GM23338 (cell line): ENCODE data around the gene PTPRN2. TPM values are rescaled to one million over a fixed set of nuclear protein-coding genes. Genes with fewer than 3 reads are reported as not detected.

Experiments
- ATAC-seq: fragments of 200-7000 bp; cut with Tn5 transposase; 3 replicates; pipeline ENCODE4 v1.9.1; 2020
- DNase-seq: peaks from one replicate; pipeline ENCODE4 v3.0.0-alpha.2; 2015; ENCODE audit warnings: low spot score
- H2AFZ ChIP-seq: fragments of 200-600 bp; sonication (generic); 2 replicates; pipeline ENCODE4 v1.8.0; 2016; ENCODE audit warnings: antibody characterized with exemption, mild to moderate bottlenecking, moderate library complexity
- H3F3A ChIP-seq: fragments of 200-600 bp; sonication (generic); replicated peaks from 2 replicates; pipeline ENCODE4 v1.8.0; 2017; ENCODE audit warnings: antibody characterized with exemption, mixed run types, low read depth
- H3K27ac ChIP-seq: fragments of 200-600 bp; sonication (generic); 2 replicates; pipeline ENCODE4 v1.6.1; 2016; ENCODE audit warnings: low read depth
- H3K27me3 ChIP-seq: fragments of 200-600 bp; sonication (generic); 2 replicates; pipeline ENCODE4 v1.8.0; 2016; ENCODE audit warnings: mild to moderate bottlenecking, mixed run types, moderate library complexity; ENCODE audit not compliant: insufficient read depth
- H3K36me3 ChIP-seq: fragments of 200-600 bp; sonication (generic); 2 replicates; pipeline ENCODE4 v1.8.0; 2016; ENCODE audit warnings: mild to moderate bottlenecking; ENCODE audit not compliant: insufficient read depth
- H3K4me1 ChIP-seq: fragments of 200-600 bp; sonication (generic); 2 replicates; pipeline ENCODE4 v1.8.0; 2016; ENCODE audit warnings: mild to moderate bottlenecking, moderate library complexity; ENCODE audit not compliant: insufficient read depth
- H3K4me2 ChIP-seq: fragments of 200-600 bp; sonication (generic); 2 replicates; pipeline ENCODE4 v1.7.1; 2017; ENCODE audit warnings: mixed run types
- H3K4me3 ChIP-seq: fragments of 200-600 bp; sonication (generic); 2 replicates; pipeline ENCODE4 v1.6.1; 2016; ENCODE audit warnings: mixed run types
- H3K79me2 ChIP-seq: fragments of 200-600 bp; sonication (generic); replicated peaks from 2 replicates; pipeline ENCODE4 v1.8.0; 2017; ENCODE audit warnings: mild to moderate bottlenecking; ENCODE audit not compliant: insufficient read depth
- H3K9me2 ChIP-seq: fragments of 200-600 bp; sonication (generic); 2 replicates; pipeline ENCODE4 v1.8.0; 2017; ENCODE audit not compliant: insufficient read depth
- H4K20me1 ChIP-seq: fragments of 200-600 bp; sonication (generic); replicated peaks from 2 replicates; pipeline ENCODE4 v1.8.0; 2017; ENCODE audit warnings: mild to moderate bottlenecking; ENCODE audit not compliant: insufficient read depth
- H3K27ac Mint-ChIP-seq: 2 replicates; pipeline ENCODE4 v1.8.0; 2020; ENCODE audit warnings: inconsistent platforms, mild to moderate bottlenecking, moderate library complexity, mixed read lengths
- H3K27me3 Mint-ChIP-seq: 3 replicates; pipeline ENCODE4 v1.8.0; 2022; ENCODE audit warnings: low read depth, mild to moderate bottlenecking, moderate library complexity, mixed read lengths, inconsistent platforms; ENCODE audit not compliant: insufficient read depth, poor library complexity
- H3K36me3 Mint-ChIP-seq: 3 replicates; pipeline ENCODE4 v1.8.0; 2021; ENCODE audit warnings: low read depth, mild to moderate bottlenecking, inconsistent platforms, moderate library complexity, mixed read lengths
- H3K4me1 Mint-ChIP-seq: 3 replicates; pipeline ENCODE4 v1.8.0; 2020; ENCODE audit warnings: mild to moderate bottlenecking, inconsistent platforms, mixed read lengths
- H3K4me3 Mint-ChIP-seq: 3 replicates; pipeline ENCODE4 v1.8.0; 2021; ENCODE audit warnings: moderate library complexity, mild to moderate bottlenecking, inconsistent platforms, mixed read lengths
- H3K9me3 Mint-ChIP-seq: 3 replicates; pipeline ENCODE4 v1.8.0; 2020; ENCODE audit warnings: moderate library complexity, mild to moderate bottlenecking, inconsistent platforms, mixed read lengths
- EZH2 ChIP-seq: fragments of 200-600 bp; sonication (generic); IDR thresholded peaks from one replicate; pipeline ENCODE4 v1.8.0; 2017; ENCODE audit warnings: antibody characterized with exemption, mild to moderate bottlenecking, low read depth; ENCODE audit not compliant: unreplicated experiment
- EZH2phosphoT487 ChIP-seq: fragments of 200-600 bp; sonication (generic); IDR thresholded peaks from one replicate; pipeline ENCODE4 v1.8.1; 2018; ENCODE audit warnings: antibody characterized with exemption; ENCODE audit not compliant: unreplicated experiment
- JUNB ChIP-seq: IDR thresholded peaks from one replicate; pipeline ENCODE4 v1.6.1; 2016; ENCODE audit warnings: antibody characterized with exemption; ENCODE audit not compliant: unreplicated experiment
- NANOG ChIP-seq: IDR thresholded peaks from 2 replicates; pipeline ENCODE4 v1.6.1; 2016; ENCODE audit warnings: antibody characterized with exemption, borderline replicate concordance
- POLR2AphosphoS5 ChIP-seq: IDR thresholded peaks from 2 replicates; pipeline ENCODE4 v1.6.1; 2016; ENCODE audit warnings: antibody characterized with exemption, low read depth
- STAT1 ChIP-seq: IDR thresholded peaks from one replicate; pipeline ENCODE4 v1.6.1; 2016; ENCODE audit warnings: antibody characterized with exemption; ENCODE audit not compliant: unreplicated experiment
- ZNF114 ChIP-seq: fragments of 250-450 bp; sonication (Bioruptor Pico); IDR thresholded peaks from 2 replicates; pipeline ENCODE4 v1.5.0; 2020; ENCODE audit warnings: mild to moderate bottlenecking, moderate library complexity
- polyA plus RNA-seq: library from polyadenylated mRNA; unstranded; fragments of >200 nt; fragmentation: Nextera tagmentation; extraction: Ambion mirVana; gene quantifications from 2 replicates; pipeline ENCODE4 v1.2.1, GENCODE V29; 2016
- total RNA-seq: library from RNA; depleted of rRNA; stranded (reverse); fragments of >200 nt; shearing (Covaris generic); gene quantifications from 2 replicates; pipeline ENCODE4 v1.2.3, GENCODE V29; 2014
- TF ChIP-seq, protein P1 (sequence below), 2 experiments: fragments of 200-600 bp in 1 of 2; sonication (generic) in 1 of 2; conservative IDR thresholded peaks; 2 replicates each; pipeline versions ENCODE4 v1.5.1 to v1.6.1; 2016 to 2017; ENCODE audit warnings: antibody characterized with exemption in 2 of 2, low read depth in 2 of 2, mild to moderate bottlenecking in 2 of 2, moderate library complexity in 1 of 2
- TF ChIP-seq, protein P2 (sequence below): IDR thresholded peaks from one replicate; pipeline ENCODE4 v1.6.1; 2018; ENCODE audit warnings: antibody characterized with exemption; ENCODE audit not compliant: unreplicated experiment
- TF ChIP-seq, protein P3 (sequence below): IDR thresholded peaks from 2 replicates; pipeline ENCODE4 v1.6.1; 2016; ENCODE audit warnings: antibody characterized with exemption

Gene PTPRN2
- total and polyA plus RNA-seq, 2 experiments from 2014 or later = 0.87 to 4.0 TPM

DNA sequence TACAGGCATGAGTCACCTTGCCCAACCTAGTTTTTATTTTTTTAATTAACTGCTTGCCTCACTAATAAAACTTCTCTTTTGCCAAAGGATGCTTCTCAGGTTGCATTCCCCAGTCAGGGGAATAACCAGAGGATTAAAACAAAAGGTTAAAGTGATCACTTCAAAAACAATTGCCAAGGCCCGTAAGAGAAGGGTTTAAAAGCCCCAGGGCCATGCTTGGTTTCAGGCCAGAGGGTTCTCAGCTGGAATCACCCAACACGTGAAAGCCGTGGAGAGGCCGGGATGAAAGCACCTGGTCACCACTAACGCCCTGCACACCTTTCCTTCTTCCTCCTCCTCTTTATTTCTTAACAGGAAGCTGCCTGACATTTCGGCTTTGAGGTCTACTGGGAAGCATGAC is 587.5 kb downstream of the PTPRN2 start:
- Mint-ChIP-seq H3K4me3 (no peak overlapping the region), H3K36me3 (peaks cover 36% of the 10 kb centered on the region), H3K9me3 (peaks cover 67% of the 10 kb centered on the region), H3K4me1 (no peaks in the 10 kb centered on the region), H3K27me3 (peaks cover 6% of the 10 kb centered on the region), H3K27ac (no peak overlapping the region)
- Histone ChIP-seq H3K4me1 (no peaks in the 10 kb centered on the region), H3K27me3 (no peaks in the 10 kb centered on the region), H4K20me1 (no peaks in the 10 kb centered on the region), H3K27ac (no peak overlapping the region), H3K79me2 (no peaks in the 10 kb centered on the region), H3K9me2 (no peaks in the 10 kb centered on the region), H3K4me3 (no peak overlapping the region), H3F3A (no peaks in the 10 kb centered on the region), H3K4me2 (no peak overlapping the region), H2AFZ (no peak overlapping the region), H3K36me3 (no peaks in the 10 kb centered on the region)
- TF ChIP-seq, protein P1, sequence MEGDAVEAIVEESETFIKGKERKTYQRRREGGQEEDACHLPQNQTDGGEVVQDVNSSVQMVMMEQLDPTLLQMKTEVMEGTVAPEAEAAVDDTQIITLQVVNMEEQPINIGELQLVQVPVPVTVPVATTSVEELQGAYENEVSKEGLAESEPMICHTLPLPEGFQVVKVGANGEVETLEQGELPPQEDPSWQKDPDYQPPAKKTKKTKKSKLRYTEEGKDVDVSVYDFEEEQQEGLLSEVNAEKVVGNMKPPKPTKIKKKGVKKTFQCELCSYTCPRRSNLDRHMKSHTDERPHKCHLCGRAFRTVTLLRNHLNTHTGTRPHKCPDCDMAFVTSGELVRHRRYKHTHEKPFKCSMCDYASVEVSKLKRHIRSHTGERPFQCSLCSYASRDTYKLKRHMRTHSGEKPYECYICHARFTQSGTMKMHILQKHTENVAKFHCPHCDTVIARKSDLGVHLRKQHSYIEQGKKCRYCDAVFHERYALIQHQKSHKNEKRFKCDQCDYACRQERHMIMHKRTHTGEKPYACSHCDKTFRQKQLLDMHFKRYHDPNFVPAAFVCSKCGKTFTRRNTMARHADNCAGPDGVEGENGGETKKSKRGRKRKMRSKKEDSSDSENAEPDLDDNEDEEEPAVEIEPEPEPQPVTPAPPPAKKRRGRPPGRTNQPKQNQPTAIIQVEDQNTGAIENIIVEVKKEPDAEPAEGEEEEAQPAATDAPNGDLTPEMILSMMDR (conservative IDR thresholded peaks at IDR 0.05; ENCODE audit: low read depth in 2 of 2) = no peak
- TF ChIP-seq EZH2phosphoT487 = no peak
- no peak for TF ChIP-seq EZH2
- no peak for TF ChIP-seq ZNF114 (CRISPR knock-in tag)
- TF ChIP-seq, protein P2, sequence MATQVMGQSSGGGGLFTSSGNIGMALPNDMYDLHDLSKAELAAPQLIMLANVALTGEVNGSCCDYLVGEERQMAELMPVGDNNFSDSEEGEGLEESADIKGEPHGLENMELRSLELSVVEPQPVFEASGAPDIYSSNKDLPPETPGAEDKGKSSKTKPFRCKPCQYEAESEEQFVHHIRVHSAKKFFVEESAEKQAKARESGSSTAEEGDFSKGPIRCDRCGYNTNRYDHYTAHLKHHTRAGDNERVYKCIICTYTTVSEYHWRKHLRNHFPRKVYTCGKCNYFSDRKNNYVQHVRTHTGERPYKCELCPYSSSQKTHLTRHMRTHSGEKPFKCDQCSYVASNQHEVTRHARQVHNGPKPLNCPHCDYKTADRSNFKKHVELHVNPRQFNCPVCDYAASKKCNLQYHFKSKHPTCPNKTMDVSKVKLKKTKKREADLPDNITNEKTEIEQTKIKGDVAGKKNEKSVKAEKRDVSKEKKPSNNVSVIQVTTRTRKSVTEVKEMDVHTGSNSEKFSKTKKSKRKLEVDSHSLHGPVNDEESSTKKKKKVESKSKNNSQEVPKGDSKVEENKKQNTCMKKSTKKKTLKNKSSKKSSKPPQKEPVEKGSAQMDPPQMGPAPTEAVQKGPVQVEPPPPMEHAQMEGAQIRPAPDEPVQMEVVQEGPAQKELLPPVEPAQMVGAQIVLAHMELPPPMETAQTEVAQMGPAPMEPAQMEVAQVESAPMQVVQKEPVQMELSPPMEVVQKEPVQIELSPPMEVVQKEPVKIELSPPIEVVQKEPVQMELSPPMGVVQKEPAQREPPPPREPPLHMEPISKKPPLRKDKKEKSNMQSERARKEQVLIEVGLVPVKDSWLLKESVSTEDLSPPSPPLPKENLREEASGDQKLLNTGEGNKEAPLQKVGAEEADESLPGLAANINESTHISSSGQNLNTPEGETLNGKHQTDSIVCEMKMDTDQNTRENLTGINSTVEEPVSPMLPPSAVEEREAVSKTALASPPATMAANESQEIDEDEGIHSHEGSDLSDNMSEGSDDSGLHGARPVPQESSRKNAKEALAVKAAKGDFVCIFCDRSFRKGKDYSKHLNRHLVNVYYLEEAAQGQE = no peak
- TF ChIP-seq, protein P3, sequence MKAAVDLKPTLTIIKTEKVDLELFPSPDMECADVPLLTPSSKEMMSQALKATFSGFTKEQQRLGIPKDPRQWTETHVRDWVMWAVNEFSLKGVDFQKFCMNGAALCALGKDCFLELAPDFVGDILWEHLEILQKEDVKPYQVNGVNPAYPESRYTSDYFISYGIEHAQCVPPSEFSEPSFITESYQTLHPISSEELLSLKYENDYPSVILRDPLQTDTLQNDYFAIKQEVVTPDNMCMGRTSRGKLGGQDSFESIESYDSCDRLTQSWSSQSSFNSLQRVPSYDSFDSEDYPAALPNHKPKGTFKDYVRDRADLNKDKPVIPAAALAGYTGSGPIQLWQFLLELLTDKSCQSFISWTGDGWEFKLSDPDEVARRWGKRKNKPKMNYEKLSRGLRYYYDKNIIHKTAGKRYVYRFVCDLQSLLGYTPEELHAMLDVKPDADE = no peak
- no peak for TF ChIP-seq NANOG
- TF ChIP-seq STAT1 = no peak
- no peak for TF ChIP-seq JUNB
- TF ChIP-seq POLR2AphosphoS5 = no peak
- DNase-seq = peak; percentile 3
- no peak for ATAC-seq
